IPS-NIHi7 (cell line): Measurements from ENCODE around the gene PKP1.

Source experiments
- DNase-seq: peaks from one replicate; pipeline ENCODE4 v3.0.0; 2012; ENCODE audit warnings: mixed read lengths; ENCODE audit errors: extremely low spot score

Gene PKP1

DNA sequence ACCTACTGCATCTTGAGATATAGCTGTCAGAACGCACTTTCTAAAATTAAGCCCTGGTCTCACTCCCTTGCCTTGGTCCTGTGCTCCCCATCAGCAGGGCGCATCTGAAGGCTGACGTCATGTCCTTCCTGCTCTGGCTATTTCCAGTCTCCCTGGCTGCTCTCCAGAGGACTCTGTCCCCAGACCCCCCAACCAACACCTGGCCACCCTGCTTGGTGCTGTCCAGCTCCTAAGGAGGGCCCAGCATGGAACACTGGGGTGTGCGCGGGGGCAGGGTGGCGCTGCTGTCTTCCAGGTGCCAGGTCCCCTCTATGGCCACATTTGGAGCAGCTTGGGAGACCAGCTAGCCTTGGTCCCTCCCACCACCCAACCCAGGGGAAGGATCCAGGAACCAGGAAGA is 85.9 kb downstream of the PKP1 start:
- no peak for DNase-seq

- no peak for DNase-seq
Observed at GRCh38 chr1:201370500-201370899, 87.2 kb downstream of the PKP1 start.

DNA sequence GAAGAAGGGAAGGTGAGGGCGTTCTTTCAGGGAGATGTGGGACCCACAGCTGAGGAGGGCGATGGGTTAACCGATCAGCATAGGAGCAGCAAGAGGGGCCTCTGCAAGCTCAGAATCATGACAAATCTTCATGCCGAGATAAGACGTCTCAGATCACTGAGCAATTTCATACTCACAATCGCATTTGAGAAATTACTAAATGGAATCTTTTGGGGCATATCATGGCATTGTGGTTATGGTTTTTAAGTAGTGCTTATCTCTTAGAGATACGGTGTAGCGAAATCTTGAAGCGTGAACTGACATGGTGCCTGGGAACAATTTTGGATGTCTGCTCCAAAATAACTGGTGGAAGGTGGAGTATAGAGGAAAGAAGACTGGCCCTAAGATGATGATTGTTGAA is 88.0 kb downstream of the PKP1 start:
- no peak for DNase-seq

- no peak for DNase-seq
Observed at GRCh38 chr1:201371792-201372191, 88.5 kb downstream of the PKP1 start.

DNA sequence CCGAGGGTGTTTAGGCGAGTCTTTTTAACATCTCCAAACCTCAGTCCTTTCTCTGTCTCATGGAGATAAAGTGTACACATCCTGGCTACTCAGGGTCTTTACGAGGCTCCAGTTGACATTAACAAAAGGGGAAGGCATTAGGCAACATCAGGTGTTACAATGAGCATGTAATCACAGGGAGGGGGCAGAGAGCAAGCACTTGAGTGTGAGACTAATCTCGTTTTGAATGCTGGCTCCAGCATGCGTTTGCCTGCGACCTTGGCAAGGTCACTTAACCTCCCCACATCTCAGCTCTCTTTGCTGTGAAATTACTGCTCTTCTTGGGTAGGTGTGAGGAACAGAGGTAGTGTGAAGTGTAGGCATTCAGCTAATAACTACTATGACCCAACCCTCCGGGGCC is 91.1 kb downstream of the PKP1 start:
- no peak for DNase-seq

GRCh38 chr1:201375169-201375568 is 91.9 kb downstream of the PKP1 start:
- peak; percentile 50 for DNase-seq

GRCh38 chr1:201376107-201376463 is 92.8 kb downstream of the PKP1 start:
- no peak for DNase-seq

DNA sequence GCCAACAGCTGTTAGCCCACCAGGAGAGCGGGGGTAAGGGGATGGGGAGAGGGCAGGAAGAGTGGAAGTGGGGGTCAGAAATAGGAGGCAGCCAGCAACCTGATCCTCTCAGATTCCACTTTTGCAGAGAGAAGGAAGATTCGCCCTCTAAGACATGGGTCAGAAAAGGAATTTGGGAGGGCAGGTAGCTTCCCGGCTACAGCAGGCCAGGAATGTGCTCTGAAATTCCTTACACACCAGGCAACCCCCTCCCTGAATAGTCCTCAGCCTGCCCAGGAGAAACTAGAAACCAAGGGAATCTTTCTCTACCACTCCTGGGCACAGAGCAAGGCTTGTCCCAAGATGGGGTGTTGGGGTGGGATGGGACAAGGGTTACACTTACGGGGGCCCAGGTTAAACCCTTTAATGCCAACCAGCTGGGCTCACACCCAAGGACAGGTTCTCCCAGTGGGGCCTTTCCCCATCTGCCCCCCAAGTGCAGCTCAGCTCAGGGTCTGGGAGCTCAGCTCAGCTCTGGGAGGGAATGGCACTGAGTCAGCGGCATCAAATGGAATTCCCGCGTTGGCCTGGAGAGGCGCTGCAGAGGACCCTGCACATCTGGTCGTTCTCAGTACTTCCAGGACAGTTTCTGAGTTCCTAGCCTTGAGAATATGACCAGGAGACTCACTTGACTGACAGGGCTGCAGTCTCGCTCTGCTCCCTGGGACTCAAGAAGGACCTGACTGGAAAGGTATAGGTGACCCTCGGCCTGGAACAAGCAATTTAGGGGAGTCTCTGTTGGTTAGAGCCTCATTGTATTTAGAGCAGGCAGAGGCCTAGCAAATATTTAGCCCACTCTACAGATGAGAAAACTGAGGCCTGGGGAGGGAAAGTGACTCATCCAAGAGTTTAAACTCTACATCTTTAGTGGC is 93.4 kb downstream of the PKP1 start:
- peak; percentile 95 for DNase-seq

GRCh38 chr1:201377611-201378092 is 94.3 kb downstream of the PKP1 start, which contains the start of gene TNNT2:
Gene TNNT2 (minus strand): TSS chr1:201377680. CDS start chr1:201373254, 4,426 bp downstream.
- DNase-seq: peak; percentile 50

DNA sequence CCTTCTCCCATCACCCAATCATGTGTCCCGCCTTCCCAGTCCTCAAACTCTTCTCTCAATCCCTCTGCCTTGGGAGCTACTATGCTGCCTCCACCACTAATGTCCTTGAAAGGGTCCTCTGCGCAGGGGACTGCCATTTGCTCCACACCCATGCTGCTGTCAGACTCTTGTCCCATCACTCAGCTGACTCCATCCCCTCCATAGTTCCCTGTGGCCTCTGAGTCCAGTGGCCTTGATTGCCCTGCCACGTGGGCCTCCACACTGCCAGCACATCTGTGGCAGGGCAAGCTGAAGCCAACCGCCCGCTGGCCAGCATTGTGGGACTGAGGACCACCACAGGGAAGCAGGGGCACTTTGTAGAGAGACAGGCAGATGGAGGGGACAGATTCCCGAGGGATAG is 95.5 kb downstream of the PKP1 start:
- DNase-seq: no peak

GRCh38 chr1:201379733-201380242 is 96.5 kb downstream of the PKP1 start:
- no peak for DNase-seq

- DNase-seq: no peak
Observed at GRCh38 chr1:201381130-201381529, 97.8 kb downstream of the PKP1 start.
